Trophoblast cell (in vitro differentiated cells and primary cell): Measurements from ENCODE around the gene TRPV4.
A peak's percentile ranks its signal among the peaks of the same experiment; 100 is the strongest.

Experiments used
- DNase-seq, 2 donors: peaks; one replicate each; pipeline ENCODE4 v3.0.0-alpha.2; 2016
- H2AFZ ChIP-seq: 2 replicates; pipeline ENCODE4 v1.6.1; 2013; ENCODE audit warnings: low read length, moderate library complexity, mild to moderate bottlenecking; ENCODE audit not compliant: insufficient read depth, poor library complexity
- H2AK5ac ChIP-seq: 2 replicates; pipeline ENCODE4 v1.6.1; 2013; ENCODE audit warnings: mild to moderate bottlenecking, low read length
- H2BK120ac ChIP-seq: 2 replicates; pipeline ENCODE4 v1.6.1; 2013; ENCODE audit warnings: low read length, mild to moderate bottlenecking, moderate library complexity; ENCODE audit not compliant: insufficient read depth, poor library complexity
- H2BK12ac ChIP-seq: 2 replicates; pipeline ENCODE4 v1.6.1; 2013; ENCODE audit warnings: mild to moderate bottlenecking, low read length, moderate library complexity
- H2BK5ac ChIP-seq: 2 replicates; pipeline ENCODE4 v1.6.1; 2013; ENCODE audit warnings: low read length, low read depth, moderate library complexity, mild to moderate bottlenecking; ENCODE audit not compliant: poor library complexity
- H3K14ac ChIP-seq: 2 replicates; pipeline ENCODE4 v1.6.1; 2013; ENCODE audit warnings: mild to moderate bottlenecking, low read length
- H3K18ac ChIP-seq: 2 replicates; pipeline ENCODE4 v1.6.1; 2013; ENCODE audit warnings: mild to moderate bottlenecking, low read length
- H3K23ac ChIP-seq: 2 replicates; pipeline ENCODE4 v1.6.1; 2013; ENCODE audit warnings: low read length
- H3K27ac ChIP-seq: 2 replicates; pipeline ENCODE4 v1.5.1; 2013; ENCODE audit warnings: low read depth, mild to moderate bottlenecking, inconsistent platforms, low read length, moderate library complexity
- H3K27me3 ChIP-seq: 2 replicates; pipeline ENCODE4 v1.6.1; 2013; ENCODE audit warnings: inconsistent platforms, mild to moderate bottlenecking, low read length, moderate library complexity; ENCODE audit not compliant: insufficient read depth
- H3K36me3 ChIP-seq, 2 experiments: 1 replicate in 1 of 2; 2 replicates in 1 of 2; pipeline ENCODE4 v1.6.1; 2013; ENCODE audit warnings: low read length in 2 of 2, mild to moderate bottlenecking in 2 of 2, moderate library complexity in 1 of 2; ENCODE audit not compliant: insufficient read depth in 2 of 2, control insufficient read depth in 1 of 2
- H3K4ac ChIP-seq: 2 replicates; pipeline ENCODE4 v1.6.1; 2013; ENCODE audit warnings: low read depth, mild to moderate bottlenecking, low read length, moderate library complexity
- H3K4me1 ChIP-seq, 2 experiments: 1 replicate in 1 of 2; 2 replicates in 1 of 2; pipeline ENCODE4 v1.6.1; 2013; ENCODE audit warnings: low read length in 2 of 2, mild to moderate bottlenecking in 2 of 2, moderate library complexity in 1 of 2; ENCODE audit not compliant: insufficient read depth in 2 of 2, control insufficient read depth in 1 of 2
- H3K4me2 ChIP-seq: 2 replicates; pipeline ENCODE4 v1.6.1; 2013; ENCODE audit warnings: inconsistent platforms, mild to moderate bottlenecking, low read length, moderate library complexity
- H3K4me3 ChIP-seq: 2 replicates; pipeline ENCODE4 v1.5.1; 2013; ENCODE audit warnings: mild to moderate bottlenecking, low read depth, low read length, inconsistent platforms
- H3K79me1 ChIP-seq: one replicate; pipeline ENCODE4 v1.6.1; 2013; ENCODE audit warnings: low read length
- H3K79me2 ChIP-seq: 2 replicates; pipeline ENCODE4 v1.6.1; 2013; ENCODE audit warnings: low read length, mild to moderate bottlenecking; ENCODE audit not compliant: control insufficient read depth, insufficient read depth, poor library complexity
- H3K9ac ChIP-seq: 2 replicates; pipeline ENCODE4 v1.6.1; 2013; ENCODE audit warnings: mild to moderate bottlenecking, low read length
- H3K9me3 ChIP-seq: 2 replicates; pipeline ENCODE4 v1.6.1; 2013; ENCODE audit warnings: low read depth, mild to moderate bottlenecking, control low read depth, inconsistent platforms, low read length; ENCODE audit not compliant: insufficient read depth
- H4K12ac ChIP-seq: 2 replicates; pipeline ENCODE4 v1.6.1; 2013; ENCODE audit warnings: low read depth, mild to moderate bottlenecking, low read length, moderate library complexity
- H4K8ac ChIP-seq: 2 replicates; pipeline ENCODE4 v1.6.1; 2013; ENCODE audit warnings: low read depth, mild to moderate bottlenecking, low read length, moderate library complexity
- H4K91ac ChIP-seq: one replicate; pipeline ENCODE4 v1.6.1; 2013; ENCODE audit warnings: low read depth, mild to moderate bottlenecking, low read length, moderate library complexity
- WGBS: extraction: QIAGEN DNeasy Blood & Tissue Kit; methylation state at CpG from one replicate; pipeline ENCODE4 v1.1.7; 2013; ENCODE audit warnings: missing lambda C conversion rate; ENCODE audit not compliant: insufficient read length, insufficient coverage; ENCODE audit errors: extremely low coverage; 5-methylcytosine and 5-hydroxymethylcytosine counted together

Gene TRPV4

DNA sequence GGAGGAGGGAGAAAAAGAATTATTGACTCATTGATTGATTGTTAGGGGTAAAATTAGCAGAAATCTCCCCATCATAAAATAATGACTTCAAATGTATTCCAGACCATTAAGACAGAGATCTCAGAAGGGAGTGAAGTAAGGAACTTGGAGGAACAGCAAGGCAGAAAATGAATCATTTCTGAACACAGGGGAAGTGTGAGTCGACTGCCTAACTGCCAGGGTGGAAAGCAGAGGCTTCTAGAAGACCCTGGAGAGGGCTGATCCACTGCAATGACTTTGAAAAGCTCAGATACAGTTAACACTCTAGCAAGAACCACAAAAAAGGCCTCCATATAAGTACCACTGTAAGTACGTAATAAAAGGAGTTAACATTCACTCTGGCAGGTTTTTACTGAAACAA, 37.5 kb upstream of the TRPV4 start:
- H4K91ac ChIP-seq = no peak overlapping the region
- peaks cover 5% of the 10 kb centered on the region for H3K79me1 ChIP-seq
- H3K9ac ChIP-seq = no peak overlapping the region
- no peak overlapping the region for H3K4ac ChIP-seq
- H4K12ac ChIP-seq = no peak overlapping the region
- DNase-seq = no peak
- H3K27me3 ChIP-seq = no peaks in the 10 kb centered on the region
- no peak overlapping the region for H2AK5ac ChIP-seq
- H3K9me3 ChIP-seq = no peaks in the 10 kb centered on the region
- H3K4me2 ChIP-seq = no peak overlapping the region
- peaks cover 2% of the 10 kb centered on the region for H3K79me2 ChIP-seq
- no peak overlapping the region for H2BK12ac ChIP-seq
- H2AFZ ChIP-seq = no peak overlapping the region
- H3K4me1 ChIP-seq = peaks cover 11% of the 10 kb centered on the region in 2 experiments
- no CpG with 5 or more reads among the region's 2 CpGs for WGBS
- H2BK5ac ChIP-seq = no peak overlapping the region
- H2BK120ac ChIP-seq = no peak overlapping the region
- no peak overlapping the region for H3K27ac ChIP-seq
- H3K23ac ChIP-seq = no peak overlapping the region
- H3K14ac ChIP-seq = no peak overlapping the region
- no peak overlapping the region for H4K8ac ChIP-seq
- H3K36me3 ChIP-seq = no peaks in the 10 kb centered on the region
- H3K4me3 ChIP-seq = no peak overlapping the region
- H3K18ac ChIP-seq = no peak overlapping the region

- no peak overlapping the region for H3K4me2 ChIP-seq
- no peak overlapping the region for H3K9ac ChIP-seq
- H2BK5ac ChIP-seq = no peak overlapping the region
- peak overlapping the region; percentile 56 for H4K91ac ChIP-seq
- H3K79me2 ChIP-seq = peaks cover 4% of the 10 kb centered on the region
- no peak overlapping the region for H3K4ac ChIP-seq
- DNase-seq = peak in 1 of 2 donors; percentile 63
- WGBS = no CpG with 5 or more reads among the region's 9 CpGs
- peaks cover 12% of the 10 kb centered on the region for H3K79me1 ChIP-seq
- no peaks in the 10 kb centered on the region for H3K27me3 ChIP-seq
- H3K4me3 ChIP-seq = no peak overlapping the region
- H2BK120ac ChIP-seq = peak overlapping the region; percentile 16
- H2AK5ac ChIP-seq = no peak overlapping the region
- no peak overlapping the region for H4K12ac ChIP-seq
- no peak overlapping the region for H3K27ac ChIP-seq
- H4K8ac ChIP-seq = peak overlapping the region; percentile 30
- H3K23ac ChIP-seq = no peak overlapping the region
- H2AFZ ChIP-seq = no peak overlapping the region
- peaks cover 20% of the 10 kb centered on the region in 2 experiments for H3K4me1 ChIP-seq
- H3K18ac ChIP-seq = peak overlapping the region; percentile 39
- no peaks in the 10 kb centered on the region for H3K9me3 ChIP-seq
- H3K36me3 ChIP-seq = no peaks in the 10 kb centered on the region
- H3K14ac ChIP-seq = no peak overlapping the region
- H2BK12ac ChIP-seq = no peak overlapping the region
Observed at GRCh38 chr12:109868182-109869051, 35.2 kb upstream of the TRPV4 start.

DNA sequence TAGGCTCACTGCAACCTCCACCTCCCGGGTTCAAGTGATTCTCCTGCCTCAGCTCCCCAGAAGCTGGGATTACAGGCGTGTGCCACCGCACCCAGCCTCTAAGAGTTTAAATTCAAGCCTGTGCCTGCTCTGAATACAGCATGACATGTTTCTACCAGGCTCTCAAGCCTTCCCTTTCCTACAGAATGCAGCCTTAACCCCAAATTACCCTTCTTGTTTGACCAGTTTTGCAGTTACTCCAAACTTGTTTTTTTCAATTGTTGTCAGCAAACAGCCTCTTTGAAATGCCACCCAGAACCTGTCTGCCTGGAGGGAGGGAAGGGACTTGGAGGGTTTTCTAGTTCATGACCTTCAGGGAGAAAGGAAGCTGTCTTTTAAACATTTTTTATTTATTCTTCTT, 31.7 kb upstream of the TRPV4 start:
- H4K8ac ChIP-seq = no peak overlapping the region

DNA sequence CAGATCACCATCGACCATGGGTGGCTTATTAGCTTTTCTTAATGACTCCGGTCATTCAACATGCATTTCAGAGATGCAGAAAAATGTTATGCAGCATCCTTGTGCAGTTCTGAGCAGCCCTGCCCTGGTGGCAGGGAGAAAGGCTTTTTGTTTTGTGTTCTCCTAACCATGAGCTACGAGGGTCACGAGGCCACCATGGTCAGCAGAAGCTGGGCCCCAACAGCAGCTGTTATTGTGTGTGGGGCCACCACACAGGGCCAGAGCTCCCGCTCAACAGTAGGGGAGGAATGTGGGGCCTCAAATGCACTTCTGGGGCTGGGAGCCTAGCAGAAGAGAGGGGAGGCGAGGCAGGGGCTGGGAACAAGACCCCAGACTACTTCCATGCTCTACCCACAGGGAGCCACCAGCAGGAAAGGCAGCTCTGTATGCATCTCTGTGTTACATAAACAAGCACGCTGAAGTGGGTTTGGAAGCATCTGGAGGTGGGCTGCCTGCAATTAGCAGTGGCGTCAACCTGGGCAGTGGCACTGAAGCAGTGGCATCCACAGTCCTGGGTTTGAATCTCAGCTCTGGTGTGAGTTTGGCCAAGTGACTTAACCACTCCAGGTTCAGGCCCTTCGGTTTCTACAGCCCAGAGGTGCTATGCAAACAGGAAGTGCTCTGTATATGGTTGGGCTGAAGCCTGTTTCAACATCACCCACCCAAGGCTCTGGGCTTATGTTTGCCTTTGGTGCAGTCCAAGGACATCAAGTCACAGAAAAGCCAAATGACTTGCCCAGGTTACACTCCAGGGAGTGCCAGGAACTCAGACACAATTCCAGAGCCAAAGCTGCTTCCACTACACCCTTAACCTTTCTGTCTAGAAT, 30.9 kb upstream of the TRPV4 start:
- H3K18ac ChIP-seq = peak overlapping the region; percentile 62
- H3K4ac ChIP-seq = no peak overlapping the region
- H3K9ac ChIP-seq = no peak overlapping the region
- peak overlapping the region; percentile 77 for H4K91ac ChIP-seq
- H3K79me1 ChIP-seq = peaks cover 10% of the 10 kb centered on the region
- peak overlapping the region; percentile 37 for H2AFZ ChIP-seq
- peak overlapping the region; percentile 61 for H2AK5ac ChIP-seq
- peak overlapping the region; percentile 12 for H3K4me2 ChIP-seq
- H3K27ac ChIP-seq = peak overlapping the region; percentile 51
- peak overlapping the region; percentile 52 for H2BK120ac ChIP-seq
- DNase-seq = peak; percentile 32 to 58
- peak overlapping the region; percentile 44 for H4K8ac ChIP-seq
- peaks cover 4% of the 10 kb centered on the region for H3K79me2 ChIP-seq
- H2BK12ac ChIP-seq = peak overlapping the region; percentile 72
- H4K12ac ChIP-seq = no peak overlapping the region
- H3K4me1 ChIP-seq = peaks cover 10 to 12% of the 10 kb centered on the region in 2 experiments
- no peak overlapping the region for H3K4me3 ChIP-seq
- peaks cover 2% of the 10 kb centered on the region for H3K9me3 ChIP-seq
- H3K14ac ChIP-seq = peak overlapping the region; percentile 54
- peak overlapping the region; percentile 29 for H2BK5ac ChIP-seq
- H3K23ac ChIP-seq = no peak overlapping the region
- H3K27me3 ChIP-seq = no peaks in the 10 kb centered on the region
- H3K36me3 ChIP-seq = peaks cover 0 to 4% of the 10 kb centered on the region in 2 experiments
- WGBS = no CpG with 5 or more reads among the region's 9 CpGs

More for the DNA sequence above, 31.7 kb upstream of the TRPV4 start:
- Histone ChIP-seq H2AFZ (no peak overlapping the region), H2BK12ac (no peak overlapping the region), H3K79me2 (peaks cover 4% of the 10 kb centered on the region), H3K9ac (no peak overlapping the region), H3K27ac (peak overlapping the region; percentile 76), H3K4me2 (peak overlapping the region; percentile 40), H3K4me3 (no peak overlapping the region), H3K14ac (no peak overlapping the region), H3K4me1 (peaks cover 10 to 12% of the 10 kb centered on the region in 2 experiments), H3K36me3 (peaks cover 0 to 4% of the 10 kb centered on the region in 2 experiments), H2AK5ac (no peak overlapping the region), H3K23ac (no peak overlapping the region), H4K91ac (no peak overlapping the region), H3K4ac (no peak overlapping the region), H3K27me3 (no peaks in the 10 kb centered on the region), H3K79me1 (peaks cover 10% of the 10 kb centered on the region), H2BK120ac (no peak overlapping the region), H2BK5ac (no peak overlapping the region), H3K9me3 (peaks cover 2% of the 10 kb centered on the region), H3K18ac (no peak overlapping the region), H4K12ac (no peak overlapping the region)
- no CpG with 5 or more reads among the region's 3 CpGs for WGBS
- DNase-seq = peak; percentile 53 to 89
